Muscle of leg (tissue), 11 donors: ENCODE data around the gene G3BP1. TPM values are rescaled to one million over a fixed set of nuclear protein-coding genes. Genes with fewer than 3 reads are reported as not detected.

Source experiments
- DNase-seq: peaks from one replicate; pipeline ENCODE4 v3.0.0; 2013
- H3K27ac ChIP-seq: one replicate; pipeline ENCODE4 v1.5.1; 2013; ENCODE audit warnings: mild to moderate bottlenecking, low read length, control low read depth
- H3K27me3 ChIP-seq: one replicate; pipeline ENCODE4 v1.6.1; 2013; ENCODE audit warnings: low read length; ENCODE audit not compliant: control insufficient read depth, insufficient read depth
- H3K36me3 ChIP-seq: one replicate; pipeline ENCODE4 v1.6.1; 2013; ENCODE audit warnings: low read length; ENCODE audit not compliant: control insufficient read depth, insufficient read depth
- H3K4me1 ChIP-seq: one replicate; pipeline ENCODE4 v1.6.1; 2013; ENCODE audit warnings: low read length; ENCODE audit not compliant: control insufficient read depth, insufficient read depth
- H3K4me3 ChIP-seq: one replicate; pipeline ENCODE4 v1.5.1; 2013; ENCODE audit warnings: low read length, control low read depth
- H3K9me3 ChIP-seq: replicated peaks from 2 replicates; pipeline ENCODE4 v1.6.1; 2013; ENCODE audit warnings: low read depth, low read length; ENCODE audit not compliant: control insufficient read depth
- WGBS: methylation state at CpG from one replicate; pipeline ENCODE4 v1.1.5; 2013; ENCODE audit warnings: missing lambda C conversion rate; ENCODE audit not compliant: insufficient coverage; 5-methylcytosine and 5-hydroxymethylcytosine counted together
- polyA plus RNA-seq, 8 donors: library from polyadenylated mRNA; unstranded; fragments of 120-200 nt; gene quantifications; one replicate each; pipeline versions ENCODE4 v1.2.1 to v1.2.3, GENCODE V29; 2013; ENCODE audit warnings: inconsistent platforms in 1 of 8, low replicate concordance in 1 of 8; ENCODE audit not compliant: insufficient read length in 8 of 8, insufficient read depth in 1 of 8
- total RNA-seq: library from RNA; stranded (reverse); fragments of 120-200 nt; gene quantifications from one replicate; pipeline ENCODE4 v1.2.4, GENCODE V29; 2013

G3BP1 gene
- total and polyA plus RNA-seq, 9 donors, result 69.6 to 122 (median 94.4) TPM

- Histone ChIP-seq H3K9me3 (no peaks in the 10 kb centered on the region), H3K27ac (no peak overlapping the region), H3K4me1 (peaks cover 18% of the 10 kb centered on the region), H3K4me3 (no peak overlapping the region), H3K36me3 (no peaks in the 10 kb centered on the region), H3K27me3 (no peaks in the 10 kb centered on the region)
- WGBS, result 92% methylated on average over 2 of the region's 3 CpGs
- no peak for DNase-seq
Measured at GRCh38 chr5:151737431-151737830, 34.3 kb upstream of the G3BP1 start.

GRCh38 chr5:151738125-151738848 lies 33.5 kb upstream of the G3BP1 start:
- no peak for DNase-seq

GRCh38 chr5:151739395-151739794 lies 32.4 kb upstream of the G3BP1 start:
- peak; percentile 51 for DNase-seq
- H3K27me3 ChIP-seq, result no peaks in the 10 kb centered on the region
- H3K27ac ChIP-seq, result peak overlapping the region; percentile 92
- no peak overlapping the region for H3K4me3 ChIP-seq
- H3K9me3 ChIP-seq, result no peaks in the 10 kb centered on the region
- peaks cover 8% of the 10 kb centered on the region for H3K36me3 ChIP-seq
- peaks cover 21% of the 10 kb centered on the region for H3K4me1 ChIP-seq
- WGBS, result no CpG with 5 or more reads among the region's 2 CpGs

More at GRCh38 chr5:151738125-151738848, 33.5 kb upstream of the G3BP1 start:
- H3K36me3 ChIP-seq, result peaks cover 5% of the 10 kb centered on the region
- WGBS, result 75% methylated on average over 4 of the region's 9 CpGs
- H3K9me3 ChIP-seq, result no peaks in the 10 kb centered on the region
- H3K27me3 ChIP-seq, result no peaks in the 10 kb centered on the region
- peaks cover 21% of the 10 kb centered on the region for H3K4me1 ChIP-seq
- H3K4me3 ChIP-seq, result no peak overlapping the region
- H3K27ac ChIP-seq, result no peak overlapping the region

GRCh38 chr5:151739939-151740335 lies 31.8 kb upstream of the G3BP1 start:
- peak overlapping the region; percentile 92 for H3K27ac ChIP-seq
- no peak overlapping the region for H3K4me3 ChIP-seq
- H3K9me3 ChIP-seq, result no peaks in the 10 kb centered on the region
- peaks cover 13% of the 10 kb centered on the region for H3K36me3 ChIP-seq
- H3K27me3 ChIP-seq, result no peaks in the 10 kb centered on the region
- H3K4me1 ChIP-seq, result peaks cover 21% of the 10 kb centered on the region
- peak; percentile 95 for DNase-seq
- 7% methylated on average over 3 of the region's 4 CpGs for WGBS

- H3K9me3 ChIP-seq, result no peaks in the 10 kb centered on the region
- peak; percentile 96 for DNase-seq
- H3K36me3 ChIP-seq, result peaks cover 18% of the 10 kb centered on the region
- 0% methylated on average over 10 of the region's 11 CpGs for WGBS
- peaks cover 21% of the 10 kb centered on the region for H3K4me1 ChIP-seq
- H3K27me3 ChIP-seq, result no peaks in the 10 kb centered on the region
- peak overlapping the region; percentile 92 for H3K27ac ChIP-seq
- H3K4me3 ChIP-seq, result no peak overlapping the region
Measured at GRCh38 chr5:151740336-151740942, 31.3 kb upstream of the G3BP1 start.

- WGBS, result 40% methylated on average over 1 of the region's 2 CpGs
Measured at GRCh38 chr5:151740958-151741373, 30.8 kb upstream of the G3BP1 start.

GRCh38 chr5:151741678-151742423 lies 29.9 kb upstream of the G3BP1 start:
- no peak overlapping the region for H3K4me3 ChIP-seq
- no peak for DNase-seq
- peaks cover 26% of the 10 kb centered on the region for H3K36me3 ChIP-seq
- H3K9me3 ChIP-seq, result no peaks in the 10 kb centered on the region
- H3K27me3 ChIP-seq, result no peaks in the 10 kb centered on the region
- peaks cover 21% of the 10 kb centered on the region for H3K4me1 ChIP-seq
- H3K27ac ChIP-seq, result peak overlapping the region; percentile 29
- WGBS, result 89% methylated on average over 3 of the region's 6 CpGs

More at GRCh38 chr5:151740958-151741373, 30.8 kb upstream of the G3BP1 start:
- H3K4me1 ChIP-seq, result peaks cover 21% of the 10 kb centered on the region
- no peak overlapping the region for H3K4me3 ChIP-seq
- peaks cover 23% of the 10 kb centered on the region for H3K36me3 ChIP-seq
- peak overlapping the region; percentile 92 for H3K27ac ChIP-seq
- H3K27me3 ChIP-seq, result no peaks in the 10 kb centered on the region
- H3K9me3 ChIP-seq, result no peaks in the 10 kb centered on the region
- no peak for DNase-seq

- no peaks in the 10 kb centered on the region for H3K9me3 ChIP-seq
- peak; percentile 84 for DNase-seq
- no peaks in the 10 kb centered on the region for H3K27me3 ChIP-seq
- peaks cover 21% of the 10 kb centered on the region for H3K4me1 ChIP-seq
- H3K27ac ChIP-seq, result no peak overlapping the region
- peaks cover 26% of the 10 kb centered on the region for H3K36me3 ChIP-seq
- no peak overlapping the region for H3K4me3 ChIP-seq
- WGBS, result 33% methylated on average over 6 of the region's 7 CpGs
Measured at GRCh38 chr5:151742870-151743294, 28.9 kb upstream of the G3BP1 start.

GRCh38 chr5:151743530-151743929 lies 28.2 kb upstream of the G3BP1 start:
- no peak overlapping the region for H3K4me3 ChIP-seq
- no peaks in the 10 kb centered on the region for H3K27me3 ChIP-seq
- no peaks in the 10 kb centered on the region for H3K9me3 ChIP-seq
- no peak overlapping the region for H3K27ac ChIP-seq
- DNase-seq, result no peak
- WGBS, result no CpG with 5 or more reads among the region's 1 CpG
- H3K36me3 ChIP-seq, result peaks cover 29% of the 10 kb centered on the region
- peaks cover 21% of the 10 kb centered on the region for H3K4me1 ChIP-seq
